ENCODE data around the gene JAKMIP2. TPM values are rescaled to one million over a fixed set of nuclear protein-coding genes. Genes with fewer than 3 reads are reported as not detected.

JAKMIP2 gene
- total RNA-seq, 1 donor from 2014 or later: 0.49 TPM

- no peak for TF ChIP-seq POLR2AphosphoS5 (IDR thresholded peaks at IDR 0.05; ENCODE audit: insufficient read depth in 1 of 2, low read depth in 1 of 2)
- no peak for TF ChIP-seq CTCF (IDR thresholded peaks at IDR 0.05)
- no peak for TF ChIP-seq POLR2A (IDR thresholded peaks at IDR 0.05)
- DNase-seq (ENCODE audit: extremely low spot score in 2 of 2): no peak
- H3K36me3 ChIP-seq: no peaks in the 10 kb centered on the region
- H3K9me3 ChIP-seq: no peaks in the 10 kb centered on the region
- H3K27me3 ChIP-seq: no peaks in the 10 kb centered on the region
- no peak overlapping the region for H3K4me3 ChIP-seq
- no peaks in the 10 kb centered on the region for H3K4me1 ChIP-seq
- intact Hi-C loops (cut with DNase I): no loop called here
- no peak overlapping the region for H3K27ac ChIP-seq
These were observed 96.5 kb downstream of the JAKMIP2 start for GRCh38 chr5:147685993-147686392.

GRCh38 chr5:147675168-147675567, 107.4 kb downstream of the JAKMIP2 start:
- H3K27ac ChIP-seq: no peak overlapping the region
- no peaks in the 10 kb centered on the region for H3K27me3 ChIP-seq
- no peaks in the 10 kb centered on the region for H3K4me1 ChIP-seq
- no peak for TF ChIP-seq POLR2AphosphoS5 (IDR thresholded peaks at IDR 0.05; ENCODE audit: insufficient read depth in 1 of 2, low read depth in 1 of 2)
- no peak for TF ChIP-seq CTCF (IDR thresholded peaks at IDR 0.05)
- no peak for TF ChIP-seq POLR2A (IDR thresholded peaks at IDR 0.05)
- intact Hi-C loops (cut with DNase I): no loop called here
- no peak for DNase-seq (ENCODE audit: extremely low spot score in 2 of 2)
- H3K36me3 ChIP-seq: no peaks in the 10 kb centered on the region
- H3K9me3 ChIP-seq: no peaks in the 10 kb centered on the region
- no peak overlapping the region for H3K4me3 ChIP-seq

GRCh38 chr5:147674411-147674810, 108.1 kb downstream of the JAKMIP2 start:
- DNase-seq (ENCODE audit: extremely low spot score in 2 of 2): no peak
- H3K4me3 ChIP-seq: no peak overlapping the region
- no peaks in the 10 kb centered on the region for H3K9me3 ChIP-seq
- H3K27ac ChIP-seq: no peak overlapping the region
- intact Hi-C loops (cut with DNase I): no loop called here
- no peaks in the 10 kb centered on the region for H3K27me3 ChIP-seq
- no peaks in the 10 kb centered on the region for H3K36me3 ChIP-seq
- TF ChIP-seq POLR2A (IDR thresholded peaks at IDR 0.05): no peak
- TF ChIP-seq CTCF (IDR thresholded peaks at IDR 0.05): no peak
- no peak for TF ChIP-seq POLR2AphosphoS5 (IDR thresholded peaks at IDR 0.05; ENCODE audit: insufficient read depth in 1 of 2, low read depth in 1 of 2)
- H3K4me1 ChIP-seq: no peaks in the 10 kb centered on the region

- H3K27ac ChIP-seq: no peak overlapping the region
- no peaks in the 10 kb centered on the region for H3K4me1 ChIP-seq
- TF ChIP-seq CTCF (IDR thresholded peaks at IDR 0.05) (no peak), POLR2AphosphoS5 (IDR thresholded peaks at IDR 0.05; ENCODE audit: insufficient read depth in 1 of 2, low read depth in 1 of 2) (no peak), POLR2A (IDR thresholded peaks at IDR 0.05) (no peak)
- intact Hi-C loops (cut with DNase I): no loop called here
- H3K36me3 ChIP-seq: no peaks in the 10 kb centered on the region
- no peaks in the 10 kb centered on the region for H3K27me3 ChIP-seq
- no peak for DNase-seq (ENCODE audit: extremely low spot score in 2 of 2)
- H3K4me3 ChIP-seq: no peak overlapping the region
- no peaks in the 10 kb centered on the region for H3K9me3 ChIP-seq
These were observed 108.7 kb downstream of the JAKMIP2 start for GRCh38 chr5:147673791-147674190.

- Histone ChIP-seq H3K4me3 (no peak overlapping the region), H3K9me3 (no peaks in the 10 kb centered on the region), H3K36me3 (no peaks in the 10 kb centered on the region), H3K4me1 (no peaks in the 10 kb centered on the region), H3K27me3 (no peaks in the 10 kb centered on the region), H3K27ac (no peak overlapping the region)
- intact Hi-C loops (cut with DNase I): no loop called here
- TF ChIP-seq POLR2A (IDR thresholded peaks at IDR 0.05): no peak
- no peak for TF ChIP-seq CTCF (IDR thresholded peaks at IDR 0.05)
- TF ChIP-seq POLR2AphosphoS5 (IDR thresholded peaks at IDR 0.05; ENCODE audit: insufficient read depth in 1 of 2, low read depth in 1 of 2): no peak
- DNase-seq (ENCODE audit: extremely low spot score in 2 of 2): no peak
These were observed 109.3 kb downstream of the JAKMIP2 start for GRCh38 chr5:147673266-147673665.
